Heart right ventricle (tissue), 16 donors: ENCODE results near the gene PLXNA2. TPM values are rescaled to one million over a fixed set of nuclear protein-coding genes. Genes with fewer than 3 reads are reported as not detected.

ENCODE experiments used
- ATAC-seq, 8 donors: fragments of 200-7000 bp; cut with Tn5 transposase; one replicate each; pipeline ENCODE4 v1.9.1; 2020; ENCODE audit warnings: mild to moderate bottlenecking in 8 of 8, moderate library complexity in 8 of 8, moderate number of reproducible peaks in 1 of 8
- DNase-seq, 2 donors: peaks; one replicate each; pipeline ENCODE4 v3.0.0-alpha.2; 2020
- H3K27ac ChIP-seq, 10 donors: fragments of 200-600 bp; sonication (generic) in 2 of 10; one replicate each; pipeline versions ENCODE4 v1.5.0 to v1.8.0; 2020 to 2022; ENCODE audit warnings: mild to moderate bottlenecking in 3 of 10
- H3K27me3 ChIP-seq, 7 donors: fragments of 200-600 bp; one replicate each; pipeline ENCODE4 v1.8.0; 2021 to 2022; ENCODE audit warnings: mild to moderate bottlenecking in 2 of 7
- H3K36me3 ChIP-seq, 9 donors: fragments of 200-600 bp; sonication (generic) in 1 of 9; one replicate each; pipeline versions ENCODE4 v1.5.0 to v1.8.0; 2020 to 2022; ENCODE audit warnings: mild to moderate bottlenecking in 2 of 9
- H3K4me1 ChIP-seq, 9 donors: fragments of 200-600 bp; sonication (generic) in 1 of 9; one replicate each; pipeline versions ENCODE4 v1.5.0 to v1.8.0; 2020 to 2022; ENCODE audit warnings: mild to moderate bottlenecking in 4 of 9
- H3K4me3 ChIP-seq, 10 donors: fragments of 200-600 bp; sonication (generic) in 2 of 10; one replicate each; pipeline versions ENCODE4 v1.5.0 to v1.8.0; 2020 to 2022; ENCODE audit warnings: mild to moderate bottlenecking in 7 of 10, moderate library complexity in 2 of 10
- H3K9me3 ChIP-seq, 11 donors: fragments of 200-600 bp in 10 of 11; sonication (generic) in 2 of 11; one replicate each; pipeline versions ENCODE4 v1.5.0 to v1.8.0; 2013 to 2022; ENCODE audit warnings: mild to moderate bottlenecking in 2 of 11, control low read depth in 1 of 11, moderate library complexity in 1 of 11
- WGBS, 2 donors: extraction: QIAGEN DNeasy Blood & Tissue Kit; methylation state at CpG; one replicate each; pipeline ENCODE4 v1.1.7; 2013; ENCODE audit warnings: inconsistent platforms in 1 of 2; 5-methylcytosine and 5-hydroxymethylcytosine counted together
- intact Hi-C, 10 donors: fragments of 100-400 bp; cut with DNase I; formaldehyde crosslinking; loops; one replicate each; pipeline versions ENCODE4 v1.11.1 to v1.14.2; 2022
- polyA plus RNA-seq, 2 donors: library from polyadenylated mRNA; stranded (reverse); fragments of 200-250 nt; gene quantifications; one replicate each; pipeline ENCODE4 v1.2.3, GENCODE V29; 2013
- total RNA-seq, 10 donors: library from RNA; stranded (reverse); fragmentation: NEBNext Ultra II Directional in 3 of 10; extraction: Animal tissue kit (Norgen Biotek cat#: 25700) in 3 of 10; gene quantifications; one replicate each; pipeline versions ENCODE4 v1.2.1 to v1.2.4, GENCODE V29; 2021 to 2023
- TF ChIP-seq, protein P1 (sequence below), 9 donors: fragments of 200-600 bp; sonication (generic) in 2 of 9; IDR thresholded peaks; one replicate each; pipeline versions ENCODE4 v1.5.0 to v1.8.0; 2021 to 2022; ENCODE audit warnings: antibody characterized with exemption in 9 of 9, mild to moderate bottlenecking in 5 of 9, moderate library complexity in 1 of 9
- donor health status: Arrhythmogenic right ventricular cardiomyopathy.
- donor health status: ischemic (EF 13 %, LVEDD 7.1; RV severe dilation, severe dysfunction).
- donor health status: healthy with polysubstance abuse.
- donor health status: DM: no; HTN: yes; CAD: no.
- donor health status: DM: no; HTN: no; CAD: no.
- donor health status: ischemic (EF 25% LVEDD 6.9; RV normal size, moderate dysfunction).
- donor health status: ischemic (EF 25% LVEDD 5.7; RV mildly dilated, moderate dysfunction).
- donor health status: healthy.
- donor health status: DM: yes; HTN: yes; CAD: no.
- donor health status: Ischemic cardiomyopathy.
- donor health status: ischemic (EF 35%, LVEDD 5.7; RV mildly dilated, moderate dysfunction).
- donor health status: nonischemic (EF 11% LVEDD 7.7; RV severe dilation, severe dysfunction).
- donor health status: DM: yes; HTN: yes; CAD: no.
- donor health status: PGD.
- donor health status: ischemic (EF 29% LVEDD 5.4; RV normal size, mild dysfunction).
- donor health status: nonischemic (EF 23%, LVEDD 6.1; RV moderate dilation, normal function).

PLXNA2 gene
- total and polyA plus RNA-seq, 12 donors, result 6.1 to 31.6 (median 17.9) TPM

DNA sequence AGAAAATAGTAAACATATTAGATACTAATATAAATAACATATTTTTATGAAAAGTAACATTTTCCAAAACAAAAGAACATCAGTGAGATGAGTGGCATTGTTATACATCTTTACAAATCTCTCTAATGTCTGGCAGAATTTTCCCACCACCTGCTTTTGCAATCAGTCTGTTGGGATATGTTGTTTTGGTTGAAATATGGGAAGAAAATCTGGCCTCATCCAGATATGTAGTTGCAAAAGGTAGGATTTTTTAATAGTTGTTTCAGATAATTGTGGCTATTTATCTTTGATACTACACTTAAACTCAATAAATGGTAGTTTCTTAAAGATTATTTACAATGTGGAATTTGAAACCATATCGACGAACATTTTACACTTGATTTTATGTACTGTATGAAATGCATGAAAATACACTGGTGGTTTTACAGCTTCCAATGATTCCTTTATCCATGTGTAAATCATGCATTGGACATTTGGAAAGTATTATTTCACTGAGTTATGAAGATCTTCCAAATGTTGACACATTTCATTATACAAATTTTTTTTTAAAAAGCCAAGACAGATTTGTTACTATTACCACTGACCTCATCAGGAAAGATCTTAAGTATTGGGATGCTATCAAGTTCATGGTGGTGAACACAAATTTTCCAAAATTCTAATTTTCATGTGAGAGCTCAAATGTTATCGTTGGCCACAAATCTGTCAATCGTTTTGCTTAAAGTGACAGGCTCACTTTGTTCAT lies 259.2 kb downstream of the PLXNA2 start:
- ATAC-seq (no peak), DNase-seq (no peak)
- no peaks in the 10 kb centered on the region for H3K36me3 ChIP-seq
- intact Hi-C loops, result no loop called here
- H3K27me3 ChIP-seq, result no peaks in the 10 kb centered on the region
- 81 to 84% methylated on average over 4 of the region's 4 CpGs for WGBS, 2 donors
- TF ChIP-seq, protein P1, sequence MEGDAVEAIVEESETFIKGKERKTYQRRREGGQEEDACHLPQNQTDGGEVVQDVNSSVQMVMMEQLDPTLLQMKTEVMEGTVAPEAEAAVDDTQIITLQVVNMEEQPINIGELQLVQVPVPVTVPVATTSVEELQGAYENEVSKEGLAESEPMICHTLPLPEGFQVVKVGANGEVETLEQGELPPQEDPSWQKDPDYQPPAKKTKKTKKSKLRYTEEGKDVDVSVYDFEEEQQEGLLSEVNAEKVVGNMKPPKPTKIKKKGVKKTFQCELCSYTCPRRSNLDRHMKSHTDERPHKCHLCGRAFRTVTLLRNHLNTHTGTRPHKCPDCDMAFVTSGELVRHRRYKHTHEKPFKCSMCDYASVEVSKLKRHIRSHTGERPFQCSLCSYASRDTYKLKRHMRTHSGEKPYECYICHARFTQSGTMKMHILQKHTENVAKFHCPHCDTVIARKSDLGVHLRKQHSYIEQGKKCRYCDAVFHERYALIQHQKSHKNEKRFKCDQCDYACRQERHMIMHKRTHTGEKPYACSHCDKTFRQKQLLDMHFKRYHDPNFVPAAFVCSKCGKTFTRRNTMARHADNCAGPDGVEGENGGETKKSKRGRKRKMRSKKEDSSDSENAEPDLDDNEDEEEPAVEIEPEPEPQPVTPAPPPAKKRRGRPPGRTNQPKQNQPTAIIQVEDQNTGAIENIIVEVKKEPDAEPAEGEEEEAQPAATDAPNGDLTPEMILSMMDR (IDR thresholded peaks at IDR 0.05), result no peak
- H3K4me3 ChIP-seq, result no peak overlapping the region
- no peaks in the 10 kb centered on the region for H3K4me1 ChIP-seq
- H3K9me3 ChIP-seq, result no peaks in the 10 kb centered on the region
- H3K27ac ChIP-seq, result no peak overlapping the region

DNA sequence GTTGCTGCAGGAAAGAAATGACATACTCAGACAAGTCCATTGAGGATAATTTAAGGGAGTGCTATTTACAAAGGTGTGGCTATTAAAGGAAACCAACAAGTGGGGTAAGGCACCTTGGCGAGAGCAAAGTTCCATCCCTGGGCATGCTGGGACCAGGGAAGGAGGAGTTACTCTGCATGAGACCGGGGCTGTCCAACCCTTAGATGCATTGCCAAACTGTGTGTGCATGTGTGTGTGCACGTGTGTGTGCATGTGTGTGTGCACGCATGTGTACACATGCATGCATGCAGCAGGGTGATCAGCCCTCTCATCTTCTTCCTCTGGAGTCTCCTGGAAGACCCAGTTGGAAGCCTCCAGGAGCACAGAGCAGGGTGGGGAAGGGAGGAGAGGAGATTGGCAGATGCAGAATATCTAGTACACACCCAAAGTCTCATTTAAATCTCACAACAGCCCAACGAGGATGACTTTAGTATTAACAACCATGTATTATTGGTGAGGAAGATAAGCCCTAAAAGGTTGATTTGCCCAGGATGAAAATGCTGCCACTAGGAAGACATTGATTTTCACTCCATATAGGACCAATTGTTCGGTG lies 261.0 kb downstream of the PLXNA2 start:
- no peaks in the 10 kb centered on the region for H3K4me1 ChIP-seq
- TF ChIP-seq, protein P1 (IDR thresholded peaks at IDR 0.05), result no peak
- no peak overlapping the region for H3K27ac ChIP-seq
- ATAC-seq, result no peak
- intact Hi-C loops, result no loop called here
- no peaks in the 10 kb centered on the region for H3K36me3 ChIP-seq
- no peaks in the 10 kb centered on the region for H3K9me3 ChIP-seq
- H3K27me3 ChIP-seq, result no peaks in the 10 kb centered on the region
- H3K4me3 ChIP-seq, result no peak overlapping the region
- 87 to 89% methylated on average over 6 of the region's 6 CpGs for WGBS, 2 donors
- no peak for DNase-seq

DNA sequence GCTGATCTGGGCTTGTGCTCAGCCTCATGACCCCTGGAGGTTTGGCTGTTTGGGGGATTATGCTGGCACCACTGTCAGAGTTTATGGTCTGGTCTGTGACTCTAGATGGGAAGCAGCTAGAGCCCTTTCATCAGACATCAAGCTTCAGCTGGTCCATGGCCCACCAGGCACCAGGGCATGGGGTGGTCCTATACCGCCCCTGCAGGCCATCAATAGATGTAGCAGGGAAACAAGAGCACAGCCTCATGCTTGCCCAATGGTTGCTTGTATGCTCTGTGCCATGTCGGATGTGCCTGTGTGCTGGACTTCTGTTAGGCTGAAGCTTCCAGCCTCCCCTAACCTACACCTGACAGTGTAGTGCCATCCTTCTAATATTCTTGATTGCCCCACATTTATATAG lies 262.2 kb downstream of the PLXNA2 start:
- Histone ChIP-seq H3K27me3 (no peaks in the 10 kb centered on the region), H3K4me1 (no peaks in the 10 kb centered on the region), H3K27ac (no peak overlapping the region), H3K4me3 (no peak overlapping the region), H3K36me3 (no peaks in the 10 kb centered on the region), H3K9me3 (no peaks in the 10 kb centered on the region)
- no peak for DNase-seq
- ATAC-seq, result peak in 4 of 8 donors; percentile 35 to 58 (median 51)
- intact Hi-C loops, result no loop called here
- TF ChIP-seq, protein P1 (IDR thresholded peaks at IDR 0.05), result peak in 8 of 9 donors; percentile 13 to 55 (median 37)
- 62 to 63% methylated on average over 2 of the region's 2 CpGs for WGBS, 2 donors

DNA sequence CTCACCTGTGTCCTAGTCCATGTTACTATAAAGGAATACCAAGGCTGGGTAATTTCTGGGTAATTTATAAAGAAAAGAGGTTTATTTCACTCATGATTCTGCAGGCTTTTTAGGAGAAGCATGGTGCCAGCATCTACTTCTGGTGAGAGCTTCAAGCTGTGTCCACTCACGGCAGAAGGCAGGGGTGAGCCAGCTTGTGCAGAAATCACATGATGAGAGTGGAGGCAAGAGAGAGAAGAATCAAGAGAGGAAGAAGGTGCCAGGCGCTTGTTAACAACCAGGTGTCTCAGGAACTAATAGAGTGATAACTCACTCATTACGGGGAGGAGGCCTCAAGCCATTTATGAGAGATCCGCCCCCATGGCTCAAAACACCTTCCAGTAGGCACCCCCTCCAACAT lies 265.7 kb downstream of the PLXNA2 start:
- TF ChIP-seq, protein P1 (IDR thresholded peaks at IDR 0.05), result no peak
- ATAC-seq (no peak), DNase-seq (no peak)
- no peaks in the 10 kb centered on the region for H3K27me3 ChIP-seq
- H3K4me1 ChIP-seq, result peaks cover 0 to 6% (median 0%) of the 10 kb centered on the region in 9 donors
- intact Hi-C loops, result no loop called here
- no peak overlapping the region for H3K4me3 ChIP-seq
- H3K36me3 ChIP-seq, result no peaks in the 10 kb centered on the region
- H3K9me3 ChIP-seq, result no peaks in the 10 kb centered on the region
- no peak overlapping the region for H3K27ac ChIP-seq
- WGBS, 2 donors, result 91% methylated on average over 4 of the region's 4 CpGs
